Transverse colon (tissue), 4 donors: ENCODE data around the gene ERF. TPM values are rescaled to one million over a fixed set of nuclear protein-coding genes. Genes with fewer than 3 reads are reported as not detected.

ENCODE experiments used
- DNase-seq: peaks from one replicate; pipeline ENCODE4 v3.0.0-alpha.2; 2019
- H3K27ac ChIP-seq, 4 donors: fragments of 200-600 bp; sonication (generic); 2 replicates each; pipeline ENCODE4 v1.5.1; 2016 to 2018; ENCODE audit warnings: inconsistent platforms in 4 of 4
- H3K27me3 ChIP-seq: fragments of 200-600 bp; sonication (generic); 2 replicates; pipeline ENCODE4 v1.5.1; 2017; ENCODE audit warnings: inconsistent platforms
- H3K36me3 ChIP-seq, 4 donors: fragments of 200-600 bp; sonication (generic); 2 replicates each; pipeline ENCODE4 v1.5.1; 2017 to 2019; ENCODE audit warnings: inconsistent platforms in 4 of 4
- H3K4me1 ChIP-seq, 4 donors: fragments of 200-600 bp; sonication (generic); 2 replicates each; pipeline ENCODE4 v1.5.1; 2017 to 2020; ENCODE audit warnings: inconsistent platforms in 4 of 4
- H3K4me3 ChIP-seq, 4 donors: fragments of 200-600 bp; sonication (generic); 1 replicate in 1 of 4; 2 replicates in 3 of 4; pipeline versions ENCODE4 v1.5.1 to v1.6.1; 2017 to 2019; ENCODE audit warnings: inconsistent platforms in 4 of 4
- H3K9me3 ChIP-seq, 2 donors: fragments of 200-600 bp; sonication (generic); 2 replicates each; pipeline ENCODE4 v1.5.1; 2017 to 2019; ENCODE audit warnings: inconsistent platforms in 2 of 2
- EP300 ChIP-seq: sonication (generic); formaldehyde crosslinking; IDR thresholded peaks from one replicate; pipeline ENCODE4 v1.6.1; 2017; ENCODE audit warnings: antibody characterized with exemption, low read depth
- POLR2AphosphoS5 ChIP-seq, 3 donors: sonication (generic); formaldehyde crosslinking; IDR thresholded peaks; one replicate each; pipeline ENCODE4 v1.6.1; 2016; ENCODE audit warnings: antibody characterized with exemption in 3 of 3
- WGBS, 2 donors: methylation state at CpG; one replicate each; pipeline ENCODE4 v1.1.5; 2018; ENCODE audit warnings: low coverage in 1 of 2; 5-methylcytosine and 5-hydroxymethylcytosine counted together
- in situ Hi-C, 4 donors: fragments of 200-750 bp; cut with MboI; loops; one replicate each; pipeline versions ENCODE4 v1.15.0 to v1.15.1; 2017; ENCODE audit warnings: low sequenced_read_pairs in 3 of 4, low pct_ligation_motif_present in 1 of 4, low pct_unique_long_range_greater_than_20kb in 1 of 4
- intact Hi-C: fragments of 100-400 bp; cut with DNase I; formaldehyde crosslinking; loops from one replicate; pipeline ENCODE4 v1.15.1; 2023; ENCODE audit warnings: low total_unique reads
- total RNA-seq, 4 donors: library from RNA; depleted of rRNA; stranded (reverse); fragments of >200 nt; gene quantifications; one replicate each; pipeline ENCODE4 v1.1.0, GENCODE V29; 2016

ERF gene
- total RNA-seq, 4 donors from 2014 or later: 20.9 to 67.3 (median 30.5) TPM

DNA sequence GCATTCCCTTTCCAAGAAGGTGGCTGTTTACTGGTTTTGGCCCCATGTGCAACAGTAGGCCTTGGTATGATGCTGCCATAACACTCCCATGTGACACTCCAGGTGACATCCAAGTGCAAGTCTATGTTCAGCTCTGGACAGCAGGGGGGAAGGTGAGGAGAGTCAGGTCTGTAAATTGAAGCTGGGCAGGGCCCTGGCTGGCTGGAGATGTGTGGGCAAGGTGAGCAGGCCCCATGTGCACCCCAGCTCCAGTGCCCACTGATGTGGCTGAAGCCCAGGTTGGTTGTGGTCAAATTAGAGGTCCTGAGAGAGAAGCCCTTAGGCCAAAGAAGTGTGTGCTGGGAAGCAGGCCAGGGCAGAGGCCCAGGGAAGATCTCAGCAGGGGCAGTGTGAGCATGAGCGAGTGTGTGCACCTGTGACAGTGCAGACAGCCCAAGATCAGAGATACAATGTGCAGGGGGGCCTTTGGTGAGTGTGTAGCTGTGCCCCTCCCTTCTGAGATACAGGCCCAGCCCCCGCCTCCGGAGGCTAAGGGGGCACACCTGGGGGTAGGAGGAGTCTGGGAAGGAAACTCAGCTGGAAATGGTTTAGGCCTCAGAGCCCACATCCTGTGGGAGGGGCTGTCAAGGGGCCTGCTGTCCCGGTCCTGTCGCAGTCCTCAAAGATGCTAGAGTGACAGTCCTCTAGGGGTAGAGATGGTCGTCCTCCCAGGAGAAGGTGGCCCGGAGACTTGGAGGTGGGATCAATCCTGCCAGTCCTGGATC lies 56.1 kb downstream of the ERF start:
- H3K4me1 ChIP-seq: peaks cover 0 to 44% (median 8%) of the 10 kb centered on the region in 4 donors
- H3K4me3 ChIP-seq: peak overlapping the region in 1 of 4 donors; percentile 6
- WGBS, 2 donors: 68 to 70% methylated on average over 2 to 7 of the region's 7 CpGs
- DNase-seq: peak; percentile 72
- H3K9me3 ChIP-seq: no peaks in the 10 kb centered on the region
- intact Hi-C loops (no loop called here), in situ Hi-C loops (no loop called here)
- H3K27me3 ChIP-seq: no peaks in the 10 kb centered on the region
- peaks cover 0 to 16% (median 6%) of the 10 kb centered on the region in 4 donors for H3K36me3 ChIP-seq
- peak in 1 of 3 donors; percentile 8 for TF ChIP-seq POLR2AphosphoS5 (IDR thresholded peaks at IDR 0.05)
- TF ChIP-seq EP300: no peak
- H3K27ac ChIP-seq: peak overlapping the region; percentile 57 to 82 (median 64)

Other genes with a start within 250 kb of the ERF start
- 10 to 100 TPM in 1 of 4 donors, 1 to 10 TPM in 3; 1.6 to 13.1 (median 3.6) TPM for gene GRIK5, start 184.9 kb downstream of the ERF start, total RNA-seq
- gene ZNF574, start 179.0 kb downstream of the ERF start, total RNA-seq: 10 to 100 TPM in 3 of 4 donors, 1 to 10 TPM in 1; 8.0 to 18.7 (median 16.5) TPM
- 1 to 10 TPM in 3 of 4 donors, under 1 TPM in 1; 0.96 to 7.1 (median 3.4) TPM for gene POU2F2, start 122.7 kb downstream of the ERF start, total RNA-seq
- gene DEDD2, start 37.5 kb downstream of the ERF start, total RNA-seq: 10 to 100 TPM; 52.2 to 90.8 (median 63.0) TPM
- 10 to 100 TPM in 1 of 4 donors, 1 to 10 TPM in 3; 6.4 to 19.5 (median 6.8) TPM for gene ZNF526, start 34.8 kb downstream of the ERF start, total RNA-seq
- 10 to 100 TPM; 10.7 to 46.4 (median 31.0) TPM for gene GSK3A, start 12.5 kb downstream of the ERF start, total RNA-seq
- gene CIC, start 14.1 kb upstream of the ERF start, total RNA-seq: 10 to 100 TPM; 35.1 to 96.5 (median 43.6) TPM
- gene PRR19, start 47.0 kb upstream of the ERF start, total RNA-seq: under 1 TPM in 2 of 4 donors, not detected in 2; 0.41 to 0.79 TPM
- 10 to 100 TPM in 3 of 4 donors, not detected in 1; 16.7 to 35.2 (median 24.4) TPM for gene PAFAH1B3, start 47.5 kb upstream of the ERF start, total RNA-seq
- gene TMEM145, start 58.2 kb upstream of the ERF start, total RNA-seq: not detected
- 10 to 100 TPM; 15.3 to 40.4 (median 22.8) TPM for gene MEGF8, start 70.5 kb upstream of the ERF start, total RNA-seq
- 1 to 10 TPM in 1 of 4 donors, not detected in 3; 2.7 TPM for gene CNFN, start 135.2 kb upstream of the ERF start, total RNA-seq
- gene LIPE, start 172.3 kb upstream of the ERF start, total RNA-seq: 10 to 100 TPM in 3 of 4 donors, 1 to 10 TPM in 1; 7.1 to 60.2 (median 25.9) TPM
- gene CXCL17, start 187.8 kb upstream of the ERF start, total RNA-seq: not detected